ENCODE results near the gene ATP11B.

GRCh38 chr3:182790612-182791011, 2.7 kb upstream of the ATP11B start:
- TF ChIP-seq, protein P1, sequence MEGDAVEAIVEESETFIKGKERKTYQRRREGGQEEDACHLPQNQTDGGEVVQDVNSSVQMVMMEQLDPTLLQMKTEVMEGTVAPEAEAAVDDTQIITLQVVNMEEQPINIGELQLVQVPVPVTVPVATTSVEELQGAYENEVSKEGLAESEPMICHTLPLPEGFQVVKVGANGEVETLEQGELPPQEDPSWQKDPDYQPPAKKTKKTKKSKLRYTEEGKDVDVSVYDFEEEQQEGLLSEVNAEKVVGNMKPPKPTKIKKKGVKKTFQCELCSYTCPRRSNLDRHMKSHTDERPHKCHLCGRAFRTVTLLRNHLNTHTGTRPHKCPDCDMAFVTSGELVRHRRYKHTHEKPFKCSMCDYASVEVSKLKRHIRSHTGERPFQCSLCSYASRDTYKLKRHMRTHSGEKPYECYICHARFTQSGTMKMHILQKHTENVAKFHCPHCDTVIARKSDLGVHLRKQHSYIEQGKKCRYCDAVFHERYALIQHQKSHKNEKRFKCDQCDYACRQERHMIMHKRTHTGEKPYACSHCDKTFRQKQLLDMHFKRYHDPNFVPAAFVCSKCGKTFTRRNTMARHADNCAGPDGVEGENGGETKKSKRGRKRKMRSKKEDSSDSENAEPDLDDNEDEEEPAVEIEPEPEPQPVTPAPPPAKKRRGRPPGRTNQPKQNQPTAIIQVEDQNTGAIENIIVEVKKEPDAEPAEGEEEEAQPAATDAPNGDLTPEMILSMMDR (conservative IDR thresholded peaks at IDR 0.05; ENCODE audit: low read depth, low read length), result no peak; the same call in 1 of the 2 replicates
- TF ChIP-seq EZH2phosphoT487 (IDR thresholded peaks at IDR 0.05; ENCODE audit: borderline replicate concordance, low read length) (no peak), EZH2 (IDR thresholded peaks at IDR 0.05; ENCODE audit: low read length, unreplicated experiment) (no peak)

Measured in PC-3 (cell line).